BLaER1 (cell line): ENCODE data around the gene CEP63.

Experiments used
- H3K27ac ChIP-seq: shearing (Covaris generic); formaldehyde crosslinking; 2 replicates; pipeline ENCODE4 v1.8.1; 2022
- H3K27me3 ChIP-seq: shearing (Covaris generic); formaldehyde crosslinking; 2 replicates; pipeline ENCODE4 v1.8.1; 2022
- H3K36me3 ChIP-seq: shearing (Covaris generic); formaldehyde crosslinking; 2 replicates; pipeline ENCODE4 v1.8.1; 2022
- H3K4me1 ChIP-seq: shearing (Covaris generic); formaldehyde crosslinking; 2 replicates; pipeline ENCODE4 v1.8.1; 2022
- H3K4me2 ChIP-seq: shearing (Covaris generic); formaldehyde crosslinking; 2 replicates; pipeline ENCODE4 v1.8.1; 2022
- H3K4me3 ChIP-seq: shearing (Covaris generic); formaldehyde crosslinking; 2 replicates; pipeline ENCODE4 v1.8.1; 2022
- H3K9ac ChIP-seq: shearing (Covaris generic); formaldehyde crosslinking; 2 replicates; pipeline ENCODE4 v1.8.1; 2022
- H3K9me3 ChIP-seq: shearing (Covaris generic); formaldehyde crosslinking; 2 replicates; pipeline ENCODE4 v1.8.1; 2022
- H4K20me1 ChIP-seq: shearing (Covaris generic); formaldehyde crosslinking; 2 replicates; pipeline ENCODE4 v1.8.1; 2022
- Cebpa-rat ChIP-seq: shearing (Covaris generic); IDR thresholded peaks from 2 replicates; pipeline ENCODE4 v1.8.1; 2022

The CEP63 gene

GRCh38 chr3:134602440-134602814 lies 116.6 kb downstream of the CEP63 start:
- no peak for TF ChIP-seq Cebpa-rat
- Histone ChIP-seq H3K36me3 (no peaks in the 10 kb centered on the region), H3K4me3 (no peak overlapping the region), H4K20me1 (peaks cover 6% of the 10 kb centered on the region; the same call in 1 of the 2 replicates), H3K27me3 (no peaks in the 10 kb centered on the region), H3K27ac (no peak overlapping the region), H3K9me3 (no peaks in the 10 kb centered on the region), H3K4me1 (peaks cover 52% of the 10 kb centered on the region), H3K4me2 (0 out of 2 replicates have a peak overlapping the region, but pooled peaks have one; percentile 47), H3K9ac (no peak overlapping the region)

- Histone ChIP-seq H3K4me1 (peaks cover 58% of the 10 kb centered on the region), H3K4me3 (no peak overlapping the region), H3K9me3 (no peaks in the 10 kb centered on the region), H3K27me3 (no peaks in the 10 kb centered on the region), H4K20me1 (peaks cover 6% of the 10 kb centered on the region; the same call in 1 of the 2 replicates), H3K27ac (no peak overlapping the region), H3K36me3 (no peaks in the 10 kb centered on the region), H3K9ac (no peak overlapping the region), H3K4me2 (peak overlapping the region; percentile 47)
- no peak for TF ChIP-seq Cebpa-rat
Measured at GRCh38 chr3:134603480-134603879, 117.6 kb downstream of the CEP63 start.

DNA sequence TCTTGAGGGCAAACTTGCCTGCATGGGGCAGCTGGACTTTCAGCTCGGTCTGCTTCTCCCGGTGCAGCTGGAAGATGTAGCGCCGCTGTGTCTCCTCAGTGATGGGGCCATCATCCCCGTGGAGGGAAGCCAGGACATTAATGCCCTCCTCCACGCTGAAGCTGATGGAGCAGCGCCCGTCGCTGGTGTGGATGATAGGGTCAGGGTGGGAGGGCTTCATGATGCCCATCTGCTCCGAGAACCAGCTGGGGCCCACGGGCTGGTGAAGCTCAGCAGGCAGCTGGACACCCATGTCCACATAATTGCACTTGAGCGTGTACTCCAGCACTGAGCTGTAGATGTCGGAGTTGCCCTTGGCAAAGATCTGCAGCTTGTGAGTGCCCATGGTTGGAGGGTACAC lies 118.1 kb downstream of the CEP63 start:
- H3K4me1 ChIP-seq, result peaks cover 58% of the 10 kb centered on the region
- no peaks in the 10 kb centered on the region for H3K36me3 ChIP-seq
- no peak overlapping the region for H3K4me3 ChIP-seq
- no peak overlapping the region for H3K9ac ChIP-seq
- H3K4me2 ChIP-seq, result peak overlapping the region; percentile 47; the same call in 1 of the 2 replicates
- H3K9me3 ChIP-seq, result no peaks in the 10 kb centered on the region
- H4K20me1 ChIP-seq, result peaks cover 6% of the 10 kb centered on the region; the same call in 1 of the 2 replicates
- H3K27me3 ChIP-seq, result no peaks in the 10 kb centered on the region
- no peak overlapping the region for H3K27ac ChIP-seq
- TF ChIP-seq Cebpa-rat, result no peak

DNA sequence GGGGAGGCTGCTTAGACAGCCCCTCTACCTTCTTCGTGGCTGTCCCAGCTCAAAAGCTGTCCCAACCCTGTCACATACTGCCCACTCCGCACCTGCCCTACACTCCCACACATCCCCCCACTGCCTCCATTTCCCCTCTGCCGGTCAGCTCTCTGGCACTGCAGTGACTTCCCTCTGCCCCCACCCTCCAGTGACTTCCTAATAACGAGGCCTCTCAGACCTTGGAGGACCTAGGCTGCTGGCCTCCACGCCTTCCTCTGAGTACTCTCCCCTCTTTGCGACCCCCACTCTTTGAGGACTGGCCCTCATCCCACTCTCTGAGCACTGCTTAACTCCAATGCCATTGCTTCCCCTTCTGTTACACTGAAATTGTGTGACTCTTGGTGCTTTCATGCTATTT lies 119.7 kb downstream of the CEP63 start:
- Histone ChIP-seq H3K4me3 (no peak overlapping the region), H3K36me3 (no peaks in the 10 kb centered on the region), H4K20me1 (peaks cover 6% of the 10 kb centered on the region; the same call in 1 of the 2 replicates), H3K9me3 (no peaks in the 10 kb centered on the region), H3K27me3 (no peaks in the 10 kb centered on the region), H3K4me2 (peak overlapping the region; percentile 62; the same call in 1 of the 2 replicates), H3K27ac (no peak overlapping the region), H3K9ac (no peak overlapping the region), H3K4me1 (peaks cover 54% of the 10 kb centered on the region)
- no peak for TF ChIP-seq Cebpa-rat

GRCh38 chr3:134606033-134607025 lies 120.5 kb downstream of the CEP63 start:
- H3K9me3 ChIP-seq, result no peaks in the 10 kb centered on the region
- H3K4me2 ChIP-seq, result peak overlapping the region; percentile 62
- H4K20me1 ChIP-seq, result peaks cover 6% of the 10 kb centered on the region; the same call in 1 of the 2 replicates
- H3K4me1 ChIP-seq, result peaks cover 56% of the 10 kb centered on the region
- H3K27ac ChIP-seq, result peak overlapping the region; percentile 32; the same call in 1 of the 2 replicates
- H3K36me3 ChIP-seq, result no peaks in the 10 kb centered on the region
- H3K9ac ChIP-seq, result no peak overlapping the region
- no peak for TF ChIP-seq Cebpa-rat
- H3K4me3 ChIP-seq, result no peak overlapping the region
- no peaks in the 10 kb centered on the region for H3K27me3 ChIP-seq

GRCh38 chr3:134607054-134608022 lies 121.5 kb downstream of the CEP63 start:
- Histone ChIP-seq H3K4me2 (peak overlapping the region; percentile 62), H3K9me3 (no peaks in the 10 kb centered on the region), H4K20me1 (peaks cover 5% of the 10 kb centered on the region; the same call in 1 of the 2 replicates), H3K27ac (peak overlapping the region; percentile 10; the same call in 1 of the 2 replicates), H3K9ac (no peak overlapping the region), H3K4me3 (no peak overlapping the region), H3K36me3 (no peaks in the 10 kb centered on the region), H3K4me1 (peaks cover 51% of the 10 kb centered on the region), H3K27me3 (no peaks in the 10 kb centered on the region)
- no peak for TF ChIP-seq Cebpa-rat

DNA sequence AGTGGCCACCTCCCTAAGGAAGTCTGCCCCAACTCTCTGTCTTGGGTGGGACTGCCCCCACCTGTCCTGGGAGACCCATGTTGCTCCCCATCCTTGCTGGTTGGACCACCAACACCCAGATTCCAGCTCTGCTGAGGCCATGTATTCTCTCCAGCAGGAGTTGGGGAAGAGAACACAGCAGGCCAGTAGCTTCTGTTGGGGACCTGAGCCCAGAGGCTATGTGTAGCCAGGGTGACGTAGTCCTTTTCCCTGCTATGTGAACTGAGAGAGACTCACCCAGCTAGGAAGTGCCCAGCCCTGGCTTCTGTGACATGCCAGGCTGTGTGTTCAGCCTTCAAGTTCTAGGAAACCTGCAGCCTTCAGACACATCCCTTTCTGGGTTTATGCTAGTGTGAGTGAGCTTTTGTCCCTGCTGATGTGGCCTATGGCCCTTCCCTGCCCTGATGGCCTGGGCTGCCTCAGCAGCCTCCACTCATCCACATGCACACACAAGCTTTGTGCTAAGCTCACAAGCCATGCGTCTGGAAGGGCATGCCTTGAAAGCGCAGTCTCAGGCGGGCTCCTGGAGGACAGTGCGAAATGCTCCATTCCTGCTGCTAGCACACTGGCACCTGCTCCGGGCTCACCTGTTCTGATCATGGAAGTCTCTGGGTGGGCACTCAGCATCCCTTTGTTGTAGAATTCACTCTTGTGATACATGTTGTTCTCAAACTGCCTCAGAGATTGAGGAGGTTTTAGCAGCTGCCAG lies 122.3 kb downstream of the CEP63 start:
- H3K36me3 ChIP-seq, result no peaks in the 10 kb centered on the region
- no peaks in the 10 kb centered on the region for H3K27me3 ChIP-seq
- H3K9me3 ChIP-seq, result no peaks in the 10 kb centered on the region
- H4K20me1 ChIP-seq, result no peaks in the 10 kb centered on the region
- H3K4me2 ChIP-seq, result peak overlapping the region; percentile 62
- H3K27ac ChIP-seq, result peak overlapping the region; percentile 10; the same call in 1 of the 2 replicates
- H3K4me1 ChIP-seq, result peaks cover 42% of the 10 kb centered on the region
- no peak overlapping the region for H3K9ac ChIP-seq
- TF ChIP-seq Cebpa-rat, result no peak
- no peak overlapping the region for H3K4me3 ChIP-seq

GRCh38 chr3:134608771-134609435 lies 123.0 kb downstream of the CEP63 start:
- no peaks in the 10 kb centered on the region for H3K36me3 ChIP-seq
- no peak overlapping the region for H3K27ac ChIP-seq
- H3K9me3 ChIP-seq, result no peaks in the 10 kb centered on the region
- no peaks in the 10 kb centered on the region for H4K20me1 ChIP-seq
- no peak for TF ChIP-seq Cebpa-rat
- no peak overlapping the region for H3K4me3 ChIP-seq
- H3K27me3 ChIP-seq, result no peaks in the 10 kb centered on the region
- no peak overlapping the region for H3K9ac ChIP-seq
- no peak overlapping the region for H3K4me2 ChIP-seq
- H3K4me1 ChIP-seq, result peaks cover 35% of the 10 kb centered on the region
